ENCODE data around the gene RPS29. TPM values are rescaled to one million over a fixed set of nuclear protein-coding genes. Genes with fewer than 3 reads are reported as not detected.

RPS29 gene
- total and polyA plus RNA-seq, 9 of the 15 experiments (the other 6 are each of a cell fraction or from before 2014, with no cell fraction given) = 1,545 to 5,012 (median 2,448) TPM

DNA sequence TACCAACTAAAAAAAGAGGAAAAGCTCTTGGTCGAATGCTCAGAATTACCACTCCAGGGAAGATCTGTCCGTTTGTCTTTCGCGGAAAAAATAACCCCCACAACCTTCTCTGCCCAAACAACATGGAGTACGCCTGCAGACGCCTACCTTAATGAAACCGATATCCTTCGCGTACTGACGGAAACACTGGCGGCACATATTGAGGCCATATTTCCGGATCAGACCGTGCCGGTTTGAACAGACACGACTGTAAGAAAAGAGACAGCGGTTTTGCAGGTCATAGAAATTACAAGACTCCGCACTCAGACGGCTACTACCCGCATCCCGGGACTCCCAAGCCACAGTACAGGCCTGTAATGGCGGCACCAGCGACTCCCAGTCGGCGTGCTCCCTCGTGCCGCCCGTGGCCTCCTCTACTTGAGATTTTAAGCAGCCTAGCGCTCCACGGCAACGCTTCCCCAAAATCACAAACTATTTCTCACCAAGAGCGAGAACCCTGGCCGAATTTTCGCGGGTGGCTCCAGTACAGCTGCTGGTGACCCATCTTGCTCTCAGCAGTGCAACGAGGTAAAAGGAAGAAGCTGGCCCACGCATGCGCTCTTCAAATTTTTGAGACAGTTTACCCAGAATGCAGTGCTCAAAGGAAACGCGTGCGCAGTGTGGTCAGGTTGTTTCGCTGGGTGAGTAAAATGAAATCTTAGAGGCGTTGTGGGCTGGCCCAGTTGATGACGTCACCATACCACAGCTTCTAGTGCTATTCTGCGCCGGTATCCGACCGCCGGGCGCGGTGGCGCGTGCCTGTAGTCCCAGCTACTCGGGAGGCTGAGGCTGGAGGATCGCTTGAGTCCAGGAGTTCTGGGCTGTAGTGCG lies at the start of gene RPS29 (continued):
- TF ChIP-seq, protein P1, sequence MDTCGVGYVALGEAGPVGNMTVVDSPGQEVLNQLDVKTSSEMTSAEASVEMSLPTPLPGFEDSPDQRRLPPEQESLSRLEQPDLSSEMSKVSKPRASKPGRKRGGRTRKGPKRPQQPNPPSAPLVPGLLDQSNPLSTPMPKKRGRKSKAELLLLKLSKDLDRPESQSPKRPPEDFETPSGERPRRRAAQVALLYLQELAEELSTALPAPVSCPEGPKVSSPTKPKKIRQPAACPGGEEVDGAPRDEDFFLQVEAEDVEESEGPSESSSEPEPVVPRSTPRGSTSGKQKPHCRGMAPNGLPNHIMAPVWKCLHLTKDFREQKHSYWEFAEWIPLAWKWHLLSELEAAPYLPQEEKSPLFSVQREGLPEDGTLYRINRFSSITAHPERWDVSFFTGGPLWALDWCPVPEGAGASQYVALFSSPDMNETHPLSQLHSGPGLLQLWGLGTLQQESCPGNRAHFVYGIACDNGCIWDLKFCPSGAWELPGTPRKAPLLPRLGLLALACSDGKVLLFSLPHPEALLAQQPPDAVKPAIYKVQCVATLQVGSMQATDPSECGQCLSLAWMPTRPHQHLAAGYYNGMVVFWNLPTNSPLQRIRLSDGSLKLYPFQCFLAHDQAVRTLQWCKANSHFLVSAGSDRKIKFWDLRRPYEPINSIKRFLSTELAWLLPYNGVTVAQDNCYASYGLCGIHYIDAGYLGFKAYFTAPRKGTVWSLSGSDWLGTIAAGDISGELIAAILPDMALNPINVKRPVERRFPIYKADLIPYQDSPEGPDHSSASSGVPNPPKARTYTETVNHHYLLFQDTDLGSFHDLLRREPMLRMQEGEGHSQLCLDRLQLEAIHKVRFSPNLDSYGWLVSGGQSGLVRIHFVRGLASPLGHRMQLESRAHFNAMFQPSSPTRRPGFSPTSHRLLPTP (IDR thresholded peaks at IDR 0.05; ENCODE audit: borderline replicate concordance, extremely low read depth, insufficient read length) = no peak
- TF ChIP-seq CCAR2 (IDR thresholded peaks at IDR 0.05; ENCODE audit: low read depth, low read length) (no peak), ZNF507 (tag; conservative IDR thresholded peaks at IDR 0.05) (no peak), NFIX (CRISPR knock-in tag; IDR thresholded peaks at IDR 0.05; ENCODE audit: low read depth) (peak; percentile 22; the same call in 1 of the 2 replicates), DPF2 (IDR thresholded peaks at IDR 0.05) (peak; percentile 41; the same call in 1 of the 2 replicates), JUNB (CRISPR knock-in tag; conservative IDR thresholded peaks at IDR 0.05) (peak; percentile 99), JUN (IDR thresholded peaks at IDR 0.05; ENCODE audit: borderline replicate concordance, low read depth, low read length) (peak; percentile 98), JUN (CRISPR knock-in tag; IDR thresholded peaks at IDR 0.05; ENCODE audit: borderline replicate concordance) (peak; percentile 96; the same call in 1 of the 2 replicates), KHSRP (IDR thresholded peaks at IDR 0.05) (peak; percentile 90), POLR2B (IDR thresholded peaks at IDR 0.05; ENCODE audit: low read depth, partially characterized antibody) (peak; percentile 93), TRIM25 (IDR thresholded peaks at IDR 0.05; ENCODE audit: borderline replicate concordance) (no peak), DMBX1 (CRISPR knock-in tag; IDR thresholded peaks at IDR 0.05; ENCODE audit: borderline replicate concordance) (peak; percentile 48; the same call in 1 of the 2 replicates), KDM5B (IDR thresholded peaks at IDR 0.05; ENCODE audit: insufficient replicate concordance, low read depth, low read length) (peak; percentile 74), POLR2AphosphoS2 (IDR thresholded peaks at IDR 0.05; ENCODE audit: low read length) (peak; percentile 69; the same call in 1 of the 2 replicates), SRSF3 (IDR thresholded peaks at IDR 0.05; ENCODE audit: insufficient read depth, low read length) (no peak), DIDO1 (tag; IDR thresholded peaks at IDR 0.05; ENCODE audit: low read depth) (no peak)
- TF ChIP-seq, protein P2, sequence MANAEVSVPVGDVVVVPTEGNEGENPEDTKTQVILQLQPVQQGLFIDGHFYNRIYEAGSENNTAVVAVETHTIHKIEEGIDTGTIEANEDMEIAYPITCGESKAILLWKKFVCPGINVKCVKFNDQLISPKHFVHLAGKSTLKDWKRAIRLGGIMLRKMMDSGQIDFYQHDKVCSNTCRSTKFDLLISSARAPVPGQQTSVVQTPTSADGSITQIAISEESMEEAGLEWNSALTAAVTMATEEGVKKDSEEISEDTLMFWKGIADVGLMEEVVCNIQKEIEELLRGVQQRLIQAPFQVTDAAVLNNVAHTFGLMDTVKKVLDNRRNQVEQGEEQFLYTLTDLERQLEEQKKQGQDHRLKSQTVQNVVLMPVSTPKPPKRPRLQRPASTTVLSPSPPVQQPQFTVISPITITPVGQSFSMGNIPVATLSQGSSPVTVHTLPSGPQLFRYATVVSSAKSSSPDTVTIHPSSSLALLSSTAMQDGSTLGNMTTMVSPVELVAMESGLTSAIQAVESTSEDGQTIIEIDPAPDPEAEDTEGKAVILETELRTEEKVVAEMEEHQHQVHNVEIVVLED (CRISPR knock-in tag; IDR thresholded peaks at IDR 0.05) = 0 out of 2 replicates have a peak, but pooled peaks have one; percentile 15
- TF ChIP-seq, protein P3, sequence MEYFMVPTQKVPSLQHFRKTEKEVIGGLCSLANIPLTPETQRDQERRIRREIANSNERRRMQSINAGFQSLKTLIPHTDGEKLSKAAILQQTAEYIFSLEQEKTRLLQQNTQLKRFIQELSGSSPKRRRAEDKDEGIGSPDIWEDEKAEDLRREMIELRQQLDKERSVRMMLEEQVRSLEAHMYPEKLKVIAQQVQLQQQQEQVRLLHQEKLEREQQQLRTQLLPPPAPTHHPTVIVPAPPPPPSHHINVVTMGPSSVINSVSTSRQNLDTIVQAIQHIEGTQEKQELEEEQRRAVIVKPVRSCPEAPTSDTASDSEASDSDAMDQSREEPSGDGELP (CRISPR knock-in tag; IDR thresholded peaks at IDR 0.05; ENCODE audit: borderline replicate concordance) = peak; percentile 78
- TF ChIP-seq, protein P4, sequence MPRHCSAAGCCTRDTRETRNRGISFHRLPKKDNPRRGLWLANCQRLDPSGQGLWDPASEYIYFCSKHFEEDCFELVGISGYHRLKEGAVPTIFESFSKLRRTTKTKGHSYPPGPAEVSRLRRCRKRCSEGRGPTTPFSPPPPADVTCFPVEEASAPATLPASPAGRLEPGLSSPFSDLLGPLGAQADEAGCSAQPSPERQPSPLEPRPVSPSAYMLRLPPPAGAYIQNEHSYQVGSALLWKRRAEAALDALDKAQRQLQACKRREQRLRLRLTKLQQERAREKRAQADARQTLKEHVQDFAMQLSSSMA (CRISPR knock-in tag; IDR thresholded peaks at IDR 0.05) = no peak
